Pancreas (tissue), 10 donors: Measurements from ENCODE around the gene TCERG1L. TPM values are rescaled to one million over a fixed set of nuclear protein-coding genes. Genes with fewer than 3 reads are reported as not detected.

Experiments used
- ATAC-seq, 4 donors: fragments of 200-7000 bp; cut with Tn5 transposase; one replicate each; pipeline versions ENCODE4 v1.8.0 to v1.9.1; 2020; ENCODE audit warnings: mild to moderate bottlenecking in 4 of 4, moderate library complexity in 4 of 4
- DNase-seq, 6 donors: peaks; one replicate each; pipeline ENCODE4 v3.0.0-alpha.2; 2020
- FAIRE-seq: peaks from 2 replicates; lab custom pipeline; 2012; peaks lifted over from hg19 to GRCh38; lab: Jason Lieb, UNC
- H3K27ac ChIP-seq, 4 donors: fragments of 200-600 bp; sonication (generic); 1 replicate in 3 of 4; 2 replicates in 1 of 4; pipeline versions ENCODE4 v1.5.0 to v1.8.0; 2020
- H3K27me3 ChIP-seq, 4 donors: fragments of 200-600 bp; one replicate each; pipeline ENCODE4 v1.8.0; 2021
- H3K36me3 ChIP-seq, 3 donors: fragments of 200-600 bp; sonication (generic) in 1 of 3; one replicate each; pipeline versions ENCODE4 v1.5.0 to v1.8.0; 2020 to 2021
- H3K4me1 ChIP-seq, 3 donors: fragments of 200-600 bp; one replicate each; pipeline ENCODE4 v1.8.0; 2021
- H3K4me3 ChIP-seq, 4 donors: fragments of 200-600 bp; sonication (generic) in 2 of 4; one replicate each; pipeline versions ENCODE4 v1.5.0 to v1.8.0; 2020 to 2021
- H3K9me3 ChIP-seq, 4 donors: fragments of 200-600 bp; one replicate each; pipeline ENCODE4 v1.8.0; 2021
- CTCF ChIP-seq, 4 donors: fragments of 200-600 bp; sonication (generic) in 3 of 4; IDR thresholded peaks; one replicate each; pipeline versions ENCODE4 v1.5.0 to v1.8.0; 2021; ENCODE audit warnings: antibody characterized with exemption in 4 of 4
- WGBS, 2 donors: extraction: QIAGEN DNeasy Blood & Tissue Kit; methylation state at CpG; one replicate each; pipeline ENCODE4 v1.1.7; 2013; 5-methylcytosine and 5-hydroxymethylcytosine counted together
- intact Hi-C, 3 donors: fragments of 100-400 bp; cut with DNase I; formaldehyde crosslinking; loops; one replicate each; pipeline versions ENCODE4 v1.11.1 to v1.14.2; 2022
- polyA plus RNA-seq, 2 donors: library from polyadenylated mRNA; stranded (reverse); fragments of 200-250 nt; gene quantifications; one replicate each; pipeline ENCODE4 v1.2.3, GENCODE V29; 2013
- total RNA-seq, 6 donors: library from RNA; stranded (reverse); fragmentation: NEBNext Ultra II Directional in 4 of 6; extraction: Animal tissue kit (Norgen Biotek cat#: 25700) in 4 of 6; gene quantifications; one replicate each; pipeline versions ENCODE4 v1.2.1 to v1.2.4, GENCODE V29; 2021 to 2023
- donor health status: healthy with polysubstance abuse.
- donor health status: DM: no; HTN: no; CAD: no; lungs with moderate emphysema.
- donor health status: DM: no; HTN: no; CAD: no.
- donor health status: control.
- donor health status: control.
- donor health status: Bipolar disorder and iron deficiency.
- donor health status: DM: yes; HTN: yes; CAD: no.
- donor health status: DM: no; HTN: no; CAD: no.
- donor health status: DM: no; HTN: no; CAD: no.
- donor health status: DM: yes; HTN: yes; CAD: no.

TCERG1L gene
- total and polyA plus RNA-seq, 8 donors: 0.09 to 1.9 (median 0.40) TPM

- Histone ChIP-seq H3K27ac (no peak overlapping the region), H3K4me3 (no peak overlapping the region), H3K36me3 (no peaks in the 10 kb centered on the region), H3K4me1 (no peaks in the 10 kb centered on the region), H3K9me3 (no peaks in the 10 kb centered on the region), H3K27me3 (no peaks in the 10 kb centered on the region)
- intact Hi-C loops: no loop called here
- ATAC-seq (no peak), FAIRE-seq (no peak), DNase-seq (no peak)
- TF ChIP-seq CTCF (IDR thresholded peaks at IDR 0.05): no peak
- WGBS, 2 donors: 70 to 93% methylated on average over 3 of the region's 3 CpGs
Observed at GRCh38 chr10:131149111-131149510, 162.4 kb downstream of the TCERG1L start.

DNA sequence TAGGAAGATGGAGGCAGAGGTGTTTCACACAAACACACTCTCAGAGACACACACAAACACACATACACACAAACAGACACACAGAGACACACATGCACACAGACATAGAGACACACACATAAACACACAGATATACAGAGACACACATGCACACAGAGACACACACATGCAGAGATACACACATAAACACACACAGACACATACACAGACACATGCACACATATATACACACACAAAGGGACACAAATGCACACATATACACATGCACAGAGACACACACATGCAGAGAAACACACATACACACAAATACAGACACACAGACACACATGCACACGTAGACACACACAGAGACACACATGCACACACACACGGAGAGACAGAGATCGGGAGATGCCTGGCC is 163.3 kb downstream of the TCERG1L start:
- H3K9me3 ChIP-seq: no peaks in the 10 kb centered on the region
- no peaks in the 10 kb centered on the region for H3K4me1 ChIP-seq
- no peak for TF ChIP-seq CTCF (IDR thresholded peaks at IDR 0.05)
- FAIRE-seq (no peak), DNase-seq (no peak), ATAC-seq (no peak)
- no peaks in the 10 kb centered on the region for H3K36me3 ChIP-seq
- intact Hi-C loops: no loop called here
- no peaks in the 10 kb centered on the region for H3K27me3 ChIP-seq
- H3K4me3 ChIP-seq: no peak overlapping the region
- no peak overlapping the region for H3K27ac ChIP-seq
- WGBS, 2 donors: 89% methylated on average over 3 of the region's 3 CpGs

GRCh38 chr10:131147301-131147975 is 164.1 kb downstream of the TCERG1L start:
- Histone ChIP-seq H3K27ac (no peak overlapping the region), H3K4me1 (no peaks in the 10 kb centered on the region), H3K36me3 (no peaks in the 10 kb centered on the region), H3K9me3 (no peaks in the 10 kb centered on the region), H3K27me3 (no peaks in the 10 kb centered on the region), H3K4me3 (no peak overlapping the region)
- no peak for TF ChIP-seq CTCF (IDR thresholded peaks at IDR 0.05)
- ATAC-seq: peak in 1 of 4 donors; percentile 17
- WGBS, 2 donors: 55 to 63% methylated on average over 27 of the region's 27 CpGs
- peak in 1 of 6 donors; percentile 50 for DNase-seq
- intact Hi-C loops: no loop called here
- FAIRE-seq: no peak

DNA sequence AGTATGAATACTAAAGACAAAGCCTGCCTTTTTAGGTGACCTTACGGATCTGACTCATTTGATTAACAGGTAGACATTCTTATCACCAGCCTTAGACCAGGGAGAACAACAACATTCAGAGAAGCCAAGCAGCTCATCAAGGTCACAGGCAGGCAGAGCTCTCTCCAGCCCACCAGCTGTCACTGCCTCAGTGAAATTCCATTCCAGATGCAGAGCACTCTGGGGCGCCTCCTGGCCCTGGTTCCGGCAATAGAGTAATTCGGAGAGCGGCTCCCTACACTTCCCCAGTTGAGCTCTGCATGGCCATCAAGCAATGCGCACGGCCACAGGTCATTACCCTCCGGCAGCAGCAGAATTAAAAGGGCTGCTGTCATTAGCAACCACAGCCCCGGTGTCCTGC is 164.7 kb downstream of the TCERG1L start:
- Histone ChIP-seq H3K4me3 (no peak overlapping the region), H3K9me3 (no peaks in the 10 kb centered on the region), H3K27me3 (no peaks in the 10 kb centered on the region), H3K27ac (no peak overlapping the region), H3K4me1 (no peaks in the 10 kb centered on the region), H3K36me3 (no peaks in the 10 kb centered on the region)
- TF ChIP-seq CTCF (IDR thresholded peaks at IDR 0.05): no peak
- FAIRE-seq (no peak), ATAC-seq (peak; percentile 34 to 87 (median 76)), DNase-seq (peak in 3 of 6 donors; percentile 28 to 43 (median 43))
- intact Hi-C loops: no loop called here
- 27 to 32% methylated on average over 9 of the region's 9 CpGs for WGBS, 2 donors

DNA sequence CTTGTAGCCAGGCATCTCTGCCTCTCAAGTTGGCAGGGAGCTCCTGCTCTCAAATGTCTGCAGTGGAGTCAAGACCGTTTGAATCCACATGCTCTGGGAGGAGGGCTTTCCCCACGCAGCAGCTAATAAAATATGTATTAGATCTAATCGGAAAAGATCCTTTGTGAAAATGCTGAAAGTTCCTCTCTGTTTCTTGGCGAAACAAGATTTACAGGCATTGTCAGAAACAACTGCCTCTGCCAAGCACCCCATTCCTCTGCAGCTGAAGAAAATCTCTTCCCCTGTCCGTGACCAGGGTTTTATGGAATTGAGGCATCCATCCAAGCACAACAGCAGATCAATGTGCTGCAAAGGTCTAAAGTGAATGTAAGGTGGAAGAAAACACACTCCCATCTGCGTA is 165.8 kb downstream of the TCERG1L start:
- no peaks in the 10 kb centered on the region for H3K27me3 ChIP-seq
- FAIRE-seq (no peak), DNase-seq (no peak), ATAC-seq (no peak)
- no peak overlapping the region for H3K27ac ChIP-seq
- 76 to 88% methylated on average over 6 of the region's 6 CpGs for WGBS, 2 donors
- no peaks in the 10 kb centered on the region for H3K4me1 ChIP-seq
- H3K4me3 ChIP-seq: no peak overlapping the region
- no peak for TF ChIP-seq CTCF (IDR thresholded peaks at IDR 0.05)
- no peaks in the 10 kb centered on the region for H3K36me3 ChIP-seq
- intact Hi-C loops: no loop called here
- H3K9me3 ChIP-seq: no peaks in the 10 kb centered on the region
